ENCODE measurements around the gene SPOPL.

The SPOPL gene

DNA sequence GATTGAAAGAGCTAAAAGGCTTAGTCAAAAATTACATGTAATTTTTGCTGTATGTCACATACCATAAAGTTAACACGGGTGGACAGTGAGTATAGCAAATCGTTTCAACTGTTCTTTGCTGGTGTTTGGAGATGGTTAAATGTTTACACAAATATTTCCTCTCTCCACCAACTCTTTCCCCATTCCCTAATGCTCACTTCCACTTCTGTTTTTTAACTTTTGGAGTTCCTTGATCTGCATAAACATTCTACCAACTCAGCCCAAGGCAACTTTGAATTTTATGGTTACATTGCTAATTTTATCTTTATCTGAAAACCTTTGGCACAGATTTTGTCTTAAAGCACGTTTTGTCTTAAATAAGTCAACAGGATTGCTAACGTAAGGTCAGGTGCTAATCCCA, 1.9 kb upstream of the SPOPL start:
- Histone ChIP-seq H3K4me3 (replicated peaks; ENCODE audit: insufficient read depth, low read length) (no peak overlapping the region), H3K27ac (replicated peaks) (no peak overlapping the region), H3K27me3 (ENCODE audit: insufficient read depth, poor library complexity, severe bottlenecking) (no peaks in the 10 kb centered on the region)
- no peak for DNase-seq (ENCODE audit: low read depth in 1 of 2, low spot score in 1 of 2)
- TF ChIP-seq, protein P1, sequence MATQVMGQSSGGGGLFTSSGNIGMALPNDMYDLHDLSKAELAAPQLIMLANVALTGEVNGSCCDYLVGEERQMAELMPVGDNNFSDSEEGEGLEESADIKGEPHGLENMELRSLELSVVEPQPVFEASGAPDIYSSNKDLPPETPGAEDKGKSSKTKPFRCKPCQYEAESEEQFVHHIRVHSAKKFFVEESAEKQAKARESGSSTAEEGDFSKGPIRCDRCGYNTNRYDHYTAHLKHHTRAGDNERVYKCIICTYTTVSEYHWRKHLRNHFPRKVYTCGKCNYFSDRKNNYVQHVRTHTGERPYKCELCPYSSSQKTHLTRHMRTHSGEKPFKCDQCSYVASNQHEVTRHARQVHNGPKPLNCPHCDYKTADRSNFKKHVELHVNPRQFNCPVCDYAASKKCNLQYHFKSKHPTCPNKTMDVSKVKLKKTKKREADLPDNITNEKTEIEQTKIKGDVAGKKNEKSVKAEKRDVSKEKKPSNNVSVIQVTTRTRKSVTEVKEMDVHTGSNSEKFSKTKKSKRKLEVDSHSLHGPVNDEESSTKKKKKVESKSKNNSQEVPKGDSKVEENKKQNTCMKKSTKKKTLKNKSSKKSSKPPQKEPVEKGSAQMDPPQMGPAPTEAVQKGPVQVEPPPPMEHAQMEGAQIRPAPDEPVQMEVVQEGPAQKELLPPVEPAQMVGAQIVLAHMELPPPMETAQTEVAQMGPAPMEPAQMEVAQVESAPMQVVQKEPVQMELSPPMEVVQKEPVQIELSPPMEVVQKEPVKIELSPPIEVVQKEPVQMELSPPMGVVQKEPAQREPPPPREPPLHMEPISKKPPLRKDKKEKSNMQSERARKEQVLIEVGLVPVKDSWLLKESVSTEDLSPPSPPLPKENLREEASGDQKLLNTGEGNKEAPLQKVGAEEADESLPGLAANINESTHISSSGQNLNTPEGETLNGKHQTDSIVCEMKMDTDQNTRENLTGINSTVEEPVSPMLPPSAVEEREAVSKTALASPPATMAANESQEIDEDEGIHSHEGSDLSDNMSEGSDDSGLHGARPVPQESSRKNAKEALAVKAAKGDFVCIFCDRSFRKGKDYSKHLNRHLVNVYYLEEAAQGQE (IDR thresholded peaks at IDR 0.05; ENCODE audit: insufficient replicate concordance, low read depth) = no peak
- peak; percentile 52; the same call in 1 of the 2 replicates for TF ChIP-seq SPI1 (IDR thresholded peaks at IDR 0.05; ENCODE audit: borderline replicate concordance, low read depth)

DNA sequence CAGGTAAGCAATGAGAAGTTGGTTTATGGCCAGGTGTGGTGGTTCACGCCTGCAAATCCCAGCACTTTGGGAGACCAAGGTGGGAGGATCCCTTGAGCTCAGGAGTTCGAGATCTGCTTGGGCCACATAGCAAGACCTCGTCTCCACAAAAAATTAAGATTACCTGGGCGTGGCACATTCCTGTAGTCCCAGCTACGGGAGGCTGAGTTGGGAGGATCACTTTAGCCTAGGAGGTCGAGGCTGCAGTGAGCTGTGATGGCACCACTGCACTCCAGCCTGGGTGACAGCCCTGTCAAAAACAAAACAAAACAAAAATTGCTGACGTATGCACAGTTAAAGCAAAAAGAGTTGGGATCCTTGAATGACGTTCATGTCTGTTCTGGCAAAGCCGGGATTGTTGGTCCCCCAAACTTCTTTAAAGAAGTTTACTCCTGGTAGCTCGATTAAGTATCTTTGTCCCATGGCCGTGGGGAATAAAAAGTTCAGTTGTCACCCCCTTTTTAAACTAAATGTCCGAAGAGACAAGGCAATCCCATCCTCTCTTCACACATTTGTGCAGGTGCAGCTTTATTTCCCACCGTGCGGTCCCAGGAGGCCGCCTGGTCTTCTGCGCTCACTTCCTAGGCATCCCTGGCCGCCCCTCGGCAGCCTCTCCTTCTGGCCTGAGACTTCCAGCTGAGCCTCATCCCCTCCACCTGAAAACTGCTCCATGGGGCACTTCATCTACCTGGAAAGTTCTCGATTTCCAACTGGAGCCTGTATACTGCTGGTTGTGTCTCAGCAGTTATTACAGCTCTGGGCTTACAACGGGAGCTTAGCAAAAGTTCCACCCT, 762 bp upstream of the SPOPL start:
- no peaks in the 10 kb centered on the region for H3K27me3 ChIP-seq (ENCODE audit: insufficient read depth, poor library complexity, severe bottlenecking)
- H3K27ac ChIP-seq (replicated peaks) = peak overlapping the region; percentile 90
- TF ChIP-seq, protein P2, sequence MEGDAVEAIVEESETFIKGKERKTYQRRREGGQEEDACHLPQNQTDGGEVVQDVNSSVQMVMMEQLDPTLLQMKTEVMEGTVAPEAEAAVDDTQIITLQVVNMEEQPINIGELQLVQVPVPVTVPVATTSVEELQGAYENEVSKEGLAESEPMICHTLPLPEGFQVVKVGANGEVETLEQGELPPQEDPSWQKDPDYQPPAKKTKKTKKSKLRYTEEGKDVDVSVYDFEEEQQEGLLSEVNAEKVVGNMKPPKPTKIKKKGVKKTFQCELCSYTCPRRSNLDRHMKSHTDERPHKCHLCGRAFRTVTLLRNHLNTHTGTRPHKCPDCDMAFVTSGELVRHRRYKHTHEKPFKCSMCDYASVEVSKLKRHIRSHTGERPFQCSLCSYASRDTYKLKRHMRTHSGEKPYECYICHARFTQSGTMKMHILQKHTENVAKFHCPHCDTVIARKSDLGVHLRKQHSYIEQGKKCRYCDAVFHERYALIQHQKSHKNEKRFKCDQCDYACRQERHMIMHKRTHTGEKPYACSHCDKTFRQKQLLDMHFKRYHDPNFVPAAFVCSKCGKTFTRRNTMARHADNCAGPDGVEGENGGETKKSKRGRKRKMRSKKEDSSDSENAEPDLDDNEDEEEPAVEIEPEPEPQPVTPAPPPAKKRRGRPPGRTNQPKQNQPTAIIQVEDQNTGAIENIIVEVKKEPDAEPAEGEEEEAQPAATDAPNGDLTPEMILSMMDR (IDR thresholded peaks at IDR 0.05; ENCODE audit: insufficient read depth, low read length) = no peak
- H3K4me3 ChIP-seq (replicated peaks; ENCODE audit: insufficient read depth, low read length) = peak overlapping the region; percentile 91
- no peak for DNase-seq (ENCODE audit: low read depth in 1 of 2, low spot score in 1 of 2)

DNA sequence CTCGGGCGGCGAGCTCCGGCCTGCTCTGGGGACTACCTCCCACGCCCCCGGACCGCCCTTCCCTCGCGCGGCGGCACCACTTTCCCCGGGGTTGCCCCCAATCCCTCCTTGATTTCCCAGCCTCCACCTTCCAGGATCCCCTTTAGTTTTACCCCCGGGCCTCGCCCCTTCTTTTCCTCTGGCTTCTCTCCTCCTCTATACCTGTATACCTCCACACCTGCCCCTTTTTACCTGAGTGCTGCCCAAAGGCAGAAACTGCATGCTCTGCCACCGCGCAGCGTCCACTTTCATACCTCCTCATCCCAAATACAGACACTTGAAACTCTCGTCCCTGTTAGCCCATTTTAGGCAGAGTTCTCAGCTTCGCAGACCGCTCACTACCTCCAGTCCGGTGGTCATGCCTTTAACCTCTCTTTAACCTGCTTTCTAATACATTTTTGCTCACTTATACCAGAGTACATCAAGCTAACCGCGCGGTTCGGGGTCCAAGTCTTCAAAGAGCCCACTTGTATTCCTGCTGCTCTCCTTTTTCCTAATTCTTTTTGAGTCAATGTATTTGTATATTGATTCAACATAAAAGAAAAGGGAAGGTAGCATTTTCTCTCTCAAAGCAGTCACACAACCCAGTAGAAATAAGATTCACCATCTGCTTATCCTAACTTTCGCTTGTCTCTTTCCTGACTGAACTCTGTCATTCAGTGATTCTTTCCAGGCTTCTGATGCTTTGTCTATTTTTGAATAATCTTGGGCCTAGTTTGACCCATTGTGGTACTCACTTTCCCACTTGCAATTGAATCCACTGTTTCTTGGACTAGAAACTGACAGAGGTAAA, 901 bp downstream of the SPOPL start:
- TF ChIP-seq POLR2AphosphoS5 (IDR thresholded peaks at IDR 0.05; ENCODE audit: low read depth) (no peak), SPI1 (IDR thresholded peaks at IDR 0.05; ENCODE audit: borderline replicate concordance, low read depth) (no peak), GABPA (IDR thresholded peaks at IDR 0.05; ENCODE audit: low read depth) (no peak)
- TF ChIP-seq, protein P1 (IDR thresholded peaks at IDR 0.05; ENCODE audit: insufficient replicate concordance, low read depth) = no peak
- TF ChIP-seq, protein P2 (IDR thresholded peaks at IDR 0.05; ENCODE audit: insufficient read depth, low read length) = no peak
- Histone ChIP-seq H3K27ac (replicated peaks) (peak overlapping the region; percentile 77), H3K4me3 (replicated peaks; ENCODE audit: insufficient read depth, low read length) (peak overlapping the region; percentile 91), H3K27me3 (ENCODE audit: insufficient read depth, poor library complexity, severe bottlenecking) (no peaks in the 10 kb centered on the region)
- peak in 1 of 2 experiments; percentile 19 for DNase-seq (ENCODE audit: low read depth in 1 of 2, low spot score in 1 of 2)

DNA sequence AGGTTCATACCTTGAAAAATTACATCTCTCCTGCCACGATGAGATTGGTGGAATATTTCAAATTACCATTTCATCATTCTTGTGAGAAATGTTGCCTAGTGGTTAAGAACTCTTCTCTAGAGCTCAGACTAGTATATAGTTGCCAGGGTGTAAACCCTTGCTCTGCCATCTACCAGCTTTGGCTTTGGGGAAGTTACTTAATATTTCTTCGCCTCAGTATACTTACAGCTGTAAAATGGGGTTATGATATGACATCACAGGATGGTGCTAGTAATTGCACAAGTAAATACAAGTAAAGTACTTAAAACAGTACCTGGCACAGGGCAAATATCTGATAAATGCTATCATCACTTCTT, 1.5 kb downstream of the SPOPL start:
- no peak for TF ChIP-seq SPI1 (IDR thresholded peaks at IDR 0.05; ENCODE audit: borderline replicate concordance, low read depth)
- TF ChIP-seq POLR2AphosphoS5 (IDR thresholded peaks at IDR 0.05; ENCODE audit: low read depth) = no peak
- TF ChIP-seq, protein P1 (IDR thresholded peaks at IDR 0.05; ENCODE audit: insufficient replicate concordance, low read depth) = no peak
- TF ChIP-seq, protein P2 (IDR thresholded peaks at IDR 0.05; ENCODE audit: insufficient read depth, low read length) = no peak
- TF ChIP-seq GABPA (IDR thresholded peaks at IDR 0.05; ENCODE audit: low read depth) = no peak
- DNase-seq (ENCODE audit: low read depth in 1 of 2, low spot score in 1 of 2) = peak; percentile 73 to 84
- H3K4me3 ChIP-seq (replicated peaks; ENCODE audit: insufficient read depth, low read length) = peak overlapping the region; percentile 91
- H3K27me3 ChIP-seq (ENCODE audit: insufficient read depth, poor library complexity, severe bottlenecking) = no peaks in the 10 kb centered on the region
- H3K27ac ChIP-seq (replicated peaks) = peak overlapping the region; percentile 77
